ENCODE measurements around the gene CLDN22.

CLDN22 gene

GRCh38 chr4:183347146-183347545 lies 27.1 kb upstream of the CLDN22 start:
- Histone ChIP-seq H3K4me3 (ENCODE audit: low read depth in 1 of 2, low read length in 1 of 2) (no peak overlapping the region), H3K27ac (no peak overlapping the region), H3K9me3 (no peaks in the 10 kb centered on the region), H3K36me3 (no peaks in the 10 kb centered on the region), H3K27me3 (peaks cover 20% of the 10 kb centered on the region), H3K4me1 (ENCODE audit: control insufficient read depth in 1 of 2, insufficient read depth in 1 of 2, low read depth in 1 of 2, low read length in 1 of 2) (no peaks in the 10 kb centered on the region)
- no peak for TF ChIP-seq CTCF (IDR thresholded peaks at IDR 0.05)

- no peak overlapping the region for H3K4me3 ChIP-seq (ENCODE audit: low read depth in 1 of 2, low read length in 1 of 2)
- no peaks in the 10 kb centered on the region for H3K36me3 ChIP-seq
- H3K27ac ChIP-seq = no peak overlapping the region
- no peaks in the 10 kb centered on the region for H3K4me1 ChIP-seq (ENCODE audit: control insufficient read depth in 1 of 2, insufficient read depth in 1 of 2, low read depth in 1 of 2, low read length in 1 of 2)
- no peak for TF ChIP-seq CTCF (IDR thresholded peaks at IDR 0.05)
- peaks cover 29% of the 10 kb centered on the region for H3K27me3 ChIP-seq
- H3K9me3 ChIP-seq = no peaks in the 10 kb centered on the region
Observed at GRCh38 chr4:183345261-183345660, 25.2 kb upstream of the CLDN22 start.

GRCh38 chr4:183344523-183345255 lies 24.6 kb upstream of the CLDN22 start:
- Histone ChIP-seq H3K27ac (no peak overlapping the region), H3K27me3 (peaks cover 29% of the 10 kb centered on the region), H3K9me3 (no peaks in the 10 kb centered on the region), H3K4me1 (ENCODE audit: control insufficient read depth in 1 of 2, insufficient read depth in 1 of 2, low read depth in 1 of 2, low read length in 1 of 2) (no peaks in the 10 kb centered on the region), H3K36me3 (no peaks in the 10 kb centered on the region), H3K4me3 (ENCODE audit: low read depth in 1 of 2, low read length in 1 of 2) (no peak overlapping the region)
- TF ChIP-seq CTCF (IDR thresholded peaks at IDR 0.05) = no peak

- no peak for TF ChIP-seq CTCF (IDR thresholded peaks at IDR 0.05)
- Histone ChIP-seq H3K36me3 (no peaks in the 10 kb centered on the region), H3K27ac (no peak overlapping the region), H3K27me3 (peaks cover 29% of the 10 kb centered on the region), H3K4me1 (ENCODE audit: control insufficient read depth in 1 of 2, insufficient read depth in 1 of 2, low read depth in 1 of 2, low read length in 1 of 2) (no peaks in the 10 kb centered on the region), H3K4me3 (ENCODE audit: low read depth in 1 of 2, low read length in 1 of 2) (no peak overlapping the region), H3K9me3 (no peaks in the 10 kb centered on the region)
Observed at GRCh38 chr4:183343730-183344129, 23.7 kb upstream of the CLDN22 start.

- TF ChIP-seq CTCF (IDR thresholded peaks at IDR 0.05) = no peak
Observed at GRCh38 chr4:183342541-183343533, 22.8 kb upstream of the CLDN22 start.

More at GRCh38 chr4:183342541-183343533, 22.8 kb upstream of the CLDN22 start:
- Histone ChIP-seq H3K4me1 (ENCODE audit: control insufficient read depth in 1 of 2, insufficient read depth in 1 of 2, low read depth in 1 of 2, low read length in 1 of 2) (no peaks in the 10 kb centered on the region), H3K27ac (no peak overlapping the region), H3K9me3 (no peaks in the 10 kb centered on the region), H3K36me3 (no peaks in the 10 kb centered on the region), H3K4me3 (ENCODE audit: low read depth in 1 of 2, low read length in 1 of 2) (no peak overlapping the region), H3K27me3 (peaks cover 29% of the 10 kb centered on the region)

All from neutrophil (primary cell).